GM12878 (cell line): ENCODE results near the gene LDLRAD4. TPM values are rescaled to one million over a fixed set of nuclear protein-coding genes. Genes with fewer than 3 reads are reported as not detected.

Source experiments
- ATF2 ChIP-seq: IDR thresholded peaks from 2 replicates; pipeline ENCODE4 v1.6.1; 2012; ENCODE audit warnings: low read length, inconsistent platforms
- CBX3 ChIP-seq: fragments of 200-600 bp; sonication (generic); IDR thresholded peaks from 2 replicates; pipeline ENCODE4 v1.6.1; 2016; ENCODE audit warnings: low read depth, borderline replicate concordance
- CEBPB ChIP-seq, 2 experiments: fragments of 150-350 bp in 1 of 2; IDR thresholded peaks; 2 replicates each; pipeline ENCODE4 v1.6.1; 2012 to 2014; ENCODE audit warnings: low read depth in 2 of 2, low read length in 2 of 2, borderline replicate concordance in 1 of 2, inconsistent platforms in 1 of 2
- CHD4 ChIP-seq: fragments of 200-600 bp; sonication (generic); IDR thresholded peaks from 2 replicates; pipeline ENCODE4 v1.6.1; 2016; ENCODE audit warnings: mild to moderate bottlenecking
- DPF2 ChIP-seq: fragments of 450-650 bp; IDR thresholded peaks from 2 replicates; pipeline ENCODE4 v1.6.1; 2017; ENCODE audit warnings: mild to moderate bottlenecking
- FOXK2 ChIP-seq: fragments of 450-650 bp; IDR thresholded peaks from 2 replicates; pipeline ENCODE4 v1.6.1; 2017; ENCODE audit warnings: mild to moderate bottlenecking, moderate library complexity
- FOXM1 ChIP-seq: IDR thresholded peaks from 2 replicates; pipeline ENCODE4 v1.6.1; 2012; ENCODE audit warnings: low read depth, mild to moderate bottlenecking, inconsistent platforms, low read length, moderate library complexity
- IKZF1 ChIP-seq: fragments of 450-650 bp; conservative IDR thresholded peaks from 2 replicates; pipeline ENCODE4 v1.6.1; 2017; ENCODE audit warnings: antibody characterized with exemption, mild to moderate bottlenecking
- JUNB ChIP-seq: IDR thresholded peaks from 2 replicates; pipeline ENCODE4 v1.6.1; 2016; ENCODE audit warnings: antibody characterized with exemption, mild to moderate bottlenecking
- MEF2B ChIP-seq: fragments of 450-650 bp; IDR thresholded peaks from 2 replicates; pipeline ENCODE4 v1.6.1; 2018; ENCODE audit warnings: mild to moderate bottlenecking, moderate library complexity; ENCODE audit not compliant: partially characterized antibody, poor library complexity, severe bottlenecking
- NBN ChIP-seq: fragments of 450-650 bp; IDR thresholded peaks from 2 replicates; pipeline ENCODE4 v1.6.1; 2016
- NFYA ChIP-seq: IDR thresholded peaks from 2 replicates; pipeline ENCODE4 v1.6.1; 2011; ENCODE audit warnings: low read depth, mild to moderate bottlenecking, low read length, improper control_type of control experiment, borderline replicate concordance
- NR2C2 ChIP-seq: IDR thresholded peaks from 2 replicates; pipeline ENCODE4 v1.6.1; 2011; ENCODE audit warnings: borderline replicate concordance, low read depth; ENCODE audit not compliant: control insufficient read depth, insufficient read length
- PBX3 ChIP-seq: IDR thresholded peaks from 2 replicates; pipeline ENCODE4 v1.6.1; 2011; ENCODE audit warnings: mild to moderate bottlenecking, low read depth, low read length, moderate library complexity; ENCODE audit not compliant: insufficient replicate concordance
- RAD21 ChIP-seq: IDR thresholded peaks from 2 replicates; pipeline ENCODE4 v1.6.1; 2011; ENCODE audit warnings: mild to moderate bottlenecking, low read depth, low read length, moderate library complexity; ENCODE audit not compliant: insufficient read depth
- RB1 ChIP-seq: fragments of 450-650 bp; formaldehyde crosslinking; IDR thresholded peaks from 2 replicates; pipeline ENCODE4 v1.6.1; 2017; ENCODE audit warnings: mild to moderate bottlenecking, borderline replicate concordance
- REST ChIP-seq: IDR thresholded peaks from 2 replicates; pipeline ENCODE4 v1.6.1; 2012; ENCODE audit warnings: mild to moderate bottlenecking, low read depth, low read length
- SMAD5 ChIP-seq: IDR thresholded peaks from 2 replicates; pipeline ENCODE4 v1.6.1; 2016; ENCODE audit warnings: antibody characterized with exemption, low read depth
- SP1 ChIP-seq: IDR thresholded peaks from one replicate; pipeline ENCODE4 v1.6.1; 2011; ENCODE audit warnings: low read depth, low read length
- STAT1 ChIP-seq: fragments of 450-650 bp; conservative IDR thresholded peaks from 2 replicates; pipeline ENCODE4 v1.6.1; 2014; ENCODE audit warnings: antibody characterized with exemption, mild to moderate bottlenecking
- ZBTB11 ChIP-seq: fragments of 450-650 bp; formaldehyde crosslinking; IDR thresholded peaks from 2 replicates; pipeline ENCODE4 v1.5.0; 2022; ENCODE audit warnings: mild to moderate bottlenecking, missing genetic modification characterization
- ZNF384 ChIP-seq: IDR thresholded peaks from 2 replicates; pipeline ENCODE4 v1.6.1; 2012; ENCODE audit warnings: low read depth, mild to moderate bottlenecking, low read length, improper control_type of control experiment, borderline replicate concordance
- polyA plus RNA-seq, 11 experiments: library from polyadenylated mRNA; depleted of rRNA in 4 of 11; unstranded in 6 of 11; stranded (reverse) in 5 of 11; fragments of >200 nt; fragmentation: Nextera tagmentation in 4 of 11; fragmentation: Illumina TruSeq in 1 of 11; extraction: Ambion mirVana in 4 of 11; extraction: Trizol in 1 of 11; gene quantifications; 1 replicate in 1 of 11; 2 replicates in 10 of 11; pipeline versions ENCODE4 v1.2.1 to v1.2.3, GENCODE V29; 2011 to 2016; ENCODE audit warnings: inconsistent platforms in 2 of 11, missing spikeins in 2 of 11, low read depth in 1 of 11
- total RNA-seq, 4 experiments: library from RNA; depleted of rRNA in 3 of 4; stranded (reverse); fragments of >200 nt in 3 of 4; fragmentation: Illumina TruSeq in 1 of 4; extraction: Trizol in 1 of 4; gene quantifications; 2 replicates each; pipeline versions ENCODE4 v1.2.1 to v1.2.3, GENCODE V29; 2013 to 2021

LDLRAD4 gene
- total and polyA plus RNA-seq, 10 of the 15 experiments (the other 5 are each of a cell fraction or from before 2014, with no cell fraction given) = 2.7 to 16.8 (median 11.2) TPM

GRCh38 chr18:13464432-13465123, 246.0 kb downstream of the LDLRAD4 start (continued):
- TF ChIP-seq PBX3 (no peak), REST (no peak), CEBPB (IDR thresholded peaks at IDR 0.05; ENCODE audit: borderline replicate concordance in 1 of 2, low read depth in 2 of 2, low read length in 2 of 2) (no peak), NBN (no peak), FOXM1 (no peak), FOXK2 (no peak), ZNF384 (0 out of 2 replicates have a peak, but pooled peaks have one; percentile 23), SMAD5 (no peak), NR2C2 (no peak), RAD21 (no peak), CBX3 (no peak), RB1 (no peak), DPF2 (no peak), JUNB (no peak), STAT1 (no peak), NFYA (no peak), CHD4 (no peak), SP1 (no peak), ATF2 (no peak), IKZF1 (0 out of 2 replicates have a peak, but pooled peaks have one; percentile 26), ZBTB11 (CRISPR knock-in tag) (no peak), MEF2B (no peak)
